H9 (cell line): ENCODE results near the gene DIPK1C. TPM values are rescaled to one million over a fixed set of nuclear protein-coding genes. Genes with fewer than 3 reads are reported as not detected.

Experiments
- DNase-seq: peaks from one replicate; pipeline ENCODE4 v3.0.0-alpha.2; 2017
- H2AFZ ChIP-seq: one replicate; pipeline ENCODE4 v1.6.1; 2013; ENCODE audit warnings: mild to moderate bottlenecking, low read length, control low read depth, moderate library complexity
- H2AK5ac ChIP-seq: 2 replicates; pipeline ENCODE4 v1.6.1; 2013; ENCODE audit warnings: low read length, control low read depth, mixed read lengths; ENCODE audit not compliant: insufficient read length
- H2BK120ac ChIP-seq: one replicate; pipeline ENCODE4 v1.6.1; 2013; ENCODE audit warnings: low read depth, mild to moderate bottlenecking, low read length, control low read depth, inconsistent platforms; ENCODE audit not compliant: poor library complexity, severe bottlenecking
- H2BK12ac ChIP-seq: 2 replicates; pipeline ENCODE4 v1.6.1; 2013; ENCODE audit warnings: low read length, control low read depth, mixed read lengths, low read depth; ENCODE audit not compliant: insufficient read length
- H2BK15ac ChIP-seq: 2 replicates; pipeline ENCODE4 v1.6.1; 2013; ENCODE audit warnings: low read depth, low read length, control low read depth
- H2BK20ac ChIP-seq: one replicate; pipeline ENCODE4 v1.6.1; 2013; ENCODE audit warnings: low read depth, mild to moderate bottlenecking, low read length, control low read depth, inconsistent platforms; ENCODE audit not compliant: poor library complexity, severe bottlenecking
- H2BK5ac ChIP-seq: 2 replicates; pipeline ENCODE4 v1.6.1; 2013; ENCODE audit warnings: low read length, control low read depth, mixed read lengths; ENCODE audit not compliant: insufficient read length
- H3K14ac ChIP-seq: 2 replicates; pipeline ENCODE4 v1.6.1; 2013; ENCODE audit warnings: low read length, control low read depth; ENCODE audit not compliant: insufficient read depth
- H3K18ac ChIP-seq: 2 replicates; pipeline ENCODE4 v1.6.1; 2013; ENCODE audit warnings: low read depth, mild to moderate bottlenecking, mixed read lengths, low read length, control low read depth; ENCODE audit not compliant: insufficient read length
- H3K23ac ChIP-seq: 2 replicates; pipeline ENCODE4 v1.6.1; 2013; ENCODE audit warnings: low read length, control low read depth, mixed read lengths, low read depth; ENCODE audit not compliant: insufficient read length
- H3K23me2 ChIP-seq: 2 replicates; pipeline ENCODE4 v1.6.1; 2013; ENCODE audit warnings: low read depth, mild to moderate bottlenecking, mixed read lengths, low read length, control low read depth; ENCODE audit not compliant: insufficient read length, poor library complexity, severe bottlenecking
- H3K27ac ChIP-seq: 2 replicates; pipeline ENCODE4 v1.5.1; 2013; ENCODE audit warnings: low read length, control low read depth, mixed read lengths, low read depth; ENCODE audit not compliant: insufficient read length
- H3K27me3 ChIP-seq: 2 replicates; pipeline ENCODE4 v1.6.1; 2013; ENCODE audit warnings: low read length, control low read depth, inconsistent platforms; ENCODE audit not compliant: insufficient read depth
- H3K4ac ChIP-seq: 2 replicates; pipeline ENCODE4 v1.6.1; 2013; ENCODE audit warnings: low read depth, mild to moderate bottlenecking, control low read depth, inconsistent platforms, low read length, moderate library complexity
- H3K4me1 ChIP-seq: 2 replicates; pipeline ENCODE4 v1.6.1; 2013; ENCODE audit warnings: low read length, control low read depth, inconsistent platforms; ENCODE audit not compliant: insufficient read depth
- H3K4me2 ChIP-seq: 2 replicates; pipeline ENCODE4 v1.6.1; 2013; ENCODE audit warnings: low read length, control low read depth, mixed read lengths; ENCODE audit not compliant: insufficient read length, insufficient read depth
- H3K56ac ChIP-seq: 2 replicates; pipeline ENCODE4 v1.6.1; 2013; ENCODE audit warnings: low read depth, mild to moderate bottlenecking, mixed read lengths, low read length, control low read depth; ENCODE audit not compliant: insufficient read length
- H3K79me1 ChIP-seq: 2 replicates; pipeline ENCODE4 v1.6.1; 2013; ENCODE audit warnings: low read depth, mild to moderate bottlenecking, moderate library complexity, low read length, control low read depth, inconsistent platforms; ENCODE audit not compliant: insufficient read depth, poor library complexity, severe bottlenecking
- H3K79me2 ChIP-seq: 2 replicates; pipeline ENCODE4 v1.6.1; 2013; ENCODE audit warnings: low read length, control low read depth, inconsistent platforms; ENCODE audit not compliant: insufficient read depth
- H3K9ac ChIP-seq: 2 replicates; pipeline ENCODE4 v1.6.1; 2013; ENCODE audit warnings: low read length, control low read depth, mixed read lengths; ENCODE audit not compliant: insufficient read length; ENCODE audit errors: extremely low read depth
- H3K9me3 ChIP-seq: one replicate; pipeline ENCODE4 v1.6.1; 2013; ENCODE audit warnings: low read depth, low read length, inconsistent platforms; ENCODE audit not compliant: control insufficient read depth
- H3T11ph ChIP-seq: one replicate; pipeline ENCODE4 v1.6.1; 2013; ENCODE audit warnings: mild to moderate bottlenecking, low read length, control low read depth, inconsistent platforms
- H4K20me1 ChIP-seq: one replicate; pipeline ENCODE4 v1.6.1; 2013; ENCODE audit not compliant: control insufficient read depth, insufficient read length, insufficient read depth
- H4K5ac ChIP-seq: 2 replicates; pipeline ENCODE4 v1.6.1; 2013; ENCODE audit warnings: low read depth, mild to moderate bottlenecking, mixed read lengths, low read length, control low read depth; ENCODE audit not compliant: insufficient read length
- H4K8ac ChIP-seq: replicated peaks from 2 replicates; pipeline ENCODE4 v1.6.1; 2013; ENCODE audit warnings: low read length, control low read depth, mixed read lengths, low read depth; ENCODE audit not compliant: insufficient read length
- H4K91ac ChIP-seq: 2 replicates; pipeline ENCODE4 v1.6.1; 2013; ENCODE audit warnings: low read depth, mild to moderate bottlenecking, moderate library complexity, mixed read lengths, low read length, control low read depth; ENCODE audit not compliant: insufficient read length
- H3K27ac Mint-ChIP-seq, 3 experiments: 2 replicates in 2 of 3; 3 replicates in 1 of 3; pipeline ENCODE4 v1.8.0; 2020 to 2021; ENCODE audit warnings: mixed read lengths in 3 of 3, mild to moderate bottlenecking in 1 of 3, moderate library complexity in 1 of 3
- H3K27me3 Mint-ChIP-seq: 2 replicates; pipeline ENCODE4 v1.8.0; 2021; ENCODE audit warnings: low read depth, mild to moderate bottlenecking, moderate library complexity, mixed read lengths
- H3K36me3 Mint-ChIP-seq, 3 experiments: 2 replicates in 2 of 3; 3 replicates in 1 of 3; pipeline ENCODE4 v1.8.0; 2020 to 2021; ENCODE audit warnings: low read depth in 3 of 3, mixed read lengths in 3 of 3; ENCODE audit not compliant: insufficient read depth in 1 of 3
- H3K4me1 Mint-ChIP-seq, 2 experiments: 2 replicates each; pipeline ENCODE4 v1.8.0; 2020; ENCODE audit warnings: mixed read lengths in 2 of 2
- H3K4me3 Mint-ChIP-seq, 2 experiments: 2 replicates in 1 of 2; 3 replicates in 1 of 2; pipeline ENCODE4 v1.8.0; 2020 to 2021; ENCODE audit warnings: mild to moderate bottlenecking in 2 of 2, mixed read lengths in 2 of 2, moderate library complexity in 1 of 2
- H3K9me3 Mint-ChIP-seq, 2 experiments: 2 replicates in 1 of 2; 3 replicates in 1 of 2; pipeline ENCODE4 v1.8.0; 2020; ENCODE audit warnings: mild to moderate bottlenecking in 2 of 2, mixed read lengths in 2 of 2, moderate library complexity in 1 of 2
- WGBS: extraction: QIAGEN DNeasy Blood & Tissue Kit; methylation state at CpG from one replicate; pipeline ENCODE4 v1.1.7; 2013; ENCODE audit warnings: missing lambda C conversion rate, low lambda C conversion rate, mixed read lengths; ENCODE audit not compliant: insufficient read length; ENCODE audit errors: extremely low coverage; 5-methylcytosine and 5-hydroxymethylcytosine counted together
- total RNA-seq: library from RNA; stranded (reverse); gene quantifications from 2 replicates; pipeline ENCODE4 v1.2.1, GENCODE V29; 2021
- TF ChIP-seq, protein P1 (sequence below): fragments of 200-600 bp; sonication (generic); conservative IDR thresholded peaks from 3 replicates; pipeline ENCODE4 v1.8.0; 2021; ENCODE audit warnings: antibody characterized with exemption, mild to moderate bottlenecking

Gene DIPK1C
- total RNA-seq, 1 experiment from 2014 or later: not detected

DNA sequence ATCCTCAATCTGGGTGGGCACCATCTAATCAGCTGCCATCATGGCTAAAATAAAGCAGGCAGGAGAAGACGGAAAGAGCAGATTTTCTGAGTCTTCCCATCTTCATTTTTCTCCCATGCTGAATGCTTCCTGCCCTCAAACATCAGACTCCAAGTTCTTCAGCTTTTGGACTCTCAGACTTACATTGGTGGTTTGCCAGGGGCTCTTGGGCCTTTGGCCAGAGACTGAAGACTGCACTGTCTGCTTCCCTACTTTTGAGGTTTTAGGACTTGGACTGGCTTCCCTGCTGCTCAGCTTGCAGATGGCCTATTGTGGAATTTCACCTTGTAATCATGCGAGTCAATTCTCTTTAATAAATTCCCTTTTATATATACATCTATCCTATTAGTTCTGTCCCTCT lies 36.6 kb downstream of the DIPK1C start:
- no peak overlapping the region for H2BK12ac ChIP-seq
- no peaks in the 10 kb centered on the region for H3K27me3 ChIP-seq
- no peaks in the 10 kb centered on the region for H3K4me1 Mint-ChIP-seq
- no peaks in the 10 kb centered on the region for H3K79me2 ChIP-seq
- no peak overlapping the region for H3K23ac ChIP-seq
- H4K91ac ChIP-seq: no peak overlapping the region
- no peak overlapping the region for H3K9ac ChIP-seq
- no peak overlapping the region for H3K4me2 ChIP-seq
- no peak overlapping the region for H3K56ac ChIP-seq
- H3K27ac Mint-ChIP-seq: no peak overlapping the region
- H3K18ac ChIP-seq: no peak overlapping the region
- H3K79me1 ChIP-seq: no peaks in the 10 kb centered on the region
- H4K5ac ChIP-seq: no peak overlapping the region
- H2AK5ac ChIP-seq: no peak overlapping the region
- H3K27ac ChIP-seq: no peak overlapping the region
- no peaks in the 10 kb centered on the region; a peak in 2 of 7 replicates for H3K36me3 Mint-ChIP-seq
- no CpG with 5 or more reads among the region's 2 CpGs for WGBS
- no peak overlapping the region for H2BK120ac ChIP-seq
- no peak overlapping the region for H3K4me3 Mint-ChIP-seq
- no peak overlapping the region for H2BK20ac ChIP-seq
- no peak overlapping the region for H3T11ph ChIP-seq
- DNase-seq: no peak
- H2AFZ ChIP-seq: no peak overlapping the region
- no peak overlapping the region for H4K8ac ChIP-seq
- no peak overlapping the region for H3K4ac ChIP-seq
- H3K23me2 ChIP-seq: no peaks in the 10 kb centered on the region
- H4K20me1 ChIP-seq: no peaks in the 10 kb centered on the region
- no peak overlapping the region for H2BK15ac ChIP-seq
- peaks cover 0 to 3% of the 10 kb centered on the region in 2 experiments; a peak in 1 of 5 replicates for H3K9me3 Mint-ChIP-seq
- TF ChIP-seq, protein P1, sequence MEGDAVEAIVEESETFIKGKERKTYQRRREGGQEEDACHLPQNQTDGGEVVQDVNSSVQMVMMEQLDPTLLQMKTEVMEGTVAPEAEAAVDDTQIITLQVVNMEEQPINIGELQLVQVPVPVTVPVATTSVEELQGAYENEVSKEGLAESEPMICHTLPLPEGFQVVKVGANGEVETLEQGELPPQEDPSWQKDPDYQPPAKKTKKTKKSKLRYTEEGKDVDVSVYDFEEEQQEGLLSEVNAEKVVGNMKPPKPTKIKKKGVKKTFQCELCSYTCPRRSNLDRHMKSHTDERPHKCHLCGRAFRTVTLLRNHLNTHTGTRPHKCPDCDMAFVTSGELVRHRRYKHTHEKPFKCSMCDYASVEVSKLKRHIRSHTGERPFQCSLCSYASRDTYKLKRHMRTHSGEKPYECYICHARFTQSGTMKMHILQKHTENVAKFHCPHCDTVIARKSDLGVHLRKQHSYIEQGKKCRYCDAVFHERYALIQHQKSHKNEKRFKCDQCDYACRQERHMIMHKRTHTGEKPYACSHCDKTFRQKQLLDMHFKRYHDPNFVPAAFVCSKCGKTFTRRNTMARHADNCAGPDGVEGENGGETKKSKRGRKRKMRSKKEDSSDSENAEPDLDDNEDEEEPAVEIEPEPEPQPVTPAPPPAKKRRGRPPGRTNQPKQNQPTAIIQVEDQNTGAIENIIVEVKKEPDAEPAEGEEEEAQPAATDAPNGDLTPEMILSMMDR: no peak
- no peaks in the 10 kb centered on the region for H3K4me1 ChIP-seq
- H3K9me3 ChIP-seq: no peaks in the 10 kb centered on the region
- peaks cover 10% of the 10 kb centered on the region for H3K27me3 Mint-ChIP-seq
- no peak overlapping the region for H2BK5ac ChIP-seq
- H3K14ac ChIP-seq: no peak overlapping the region
